Esophagus squamous epithelium (tissue), 4 donors: ENCODE results near the gene TFCP2.

ENCODE experiments used
- CTCF ChIP-seq, 6 experiments: fragments of 450-650 bp in 4 of 6; fragments of 200-600 bp in 2 of 6; sonication (generic) in 2 of 6; IDR thresholded peaks; one replicate each; pipeline ENCODE4 v1.5.1; 2016 to 2019; ENCODE audit warnings: antibody characterized with exemption in 6 of 6, mild to moderate bottlenecking in 4 of 6, moderate library complexity in 4 of 6
- POLR2A ChIP-seq, 4 donors: fragments of 450-650 bp; IDR thresholded peaks; one replicate each; pipeline ENCODE4 v1.6.1; 2017; ENCODE audit warnings: antibody characterized with exemption in 4 of 4, mild to moderate bottlenecking in 4 of 4, moderate library complexity in 3 of 4

- no peak for TF ChIP-seq CTCF (IDR thresholded peaks at IDR 0.05)
- no peak for TF ChIP-seq POLR2A (IDR thresholded peaks at IDR 0.05)
Measured at GRCh38 chr12:51131745-51132521, 41.0 kb downstream of the TFCP2 start.
